Keratinocyte (primary cell): Measurements from ENCODE around the gene ZNF555. TPM values are rescaled to one million over a fixed set of nuclear protein-coding genes. Genes with fewer than 3 reads are reported as not detected.
A peak's percentile ranks its signal among the peaks of the same experiment; 100 is the strongest.

Source experiments
- DNase-seq: peaks from one replicate; pipeline ENCODE4 v3.0.0-alpha.2; 2011; ENCODE audit warnings: low read depth, missing footprints, low spot score
- FAIRE-seq: peaks from 2 replicates; lab custom pipeline; 2011; peaks lifted over from hg19 to GRCh38; lab: Jason Lieb, UNC
- H2AFZ ChIP-seq: 2 replicates; pipeline ENCODE4 v1.6.0; 2012; ENCODE audit warnings: low read length, control low read depth, inconsistent platforms; ENCODE audit not compliant: control insufficient read depth
- H3K27ac ChIP-seq: 2 replicates; pipeline ENCODE4 v1.5.1; 2011; ENCODE audit warnings: low read length; ENCODE audit not compliant: control insufficient read depth, insufficient read depth
- H3K27me3 ChIP-seq: 3 replicates; pipeline ENCODE4 v1.6.0; 2011; ENCODE audit warnings: low read length; ENCODE audit not compliant: control insufficient read depth, insufficient read depth; ENCODE audit errors: extremely low read depth
- H3K36me3 ChIP-seq, 2 experiments: 2 replicates in 1 of 2; 3 replicates in 1 of 2; pipeline ENCODE4 v1.5.1; 2011; ENCODE audit warnings: low read length in 2 of 2, mild to moderate bottlenecking in 1 of 2; ENCODE audit not compliant: control insufficient read depth in 2 of 2, insufficient read depth in 2 of 2; ENCODE audit errors: extremely low read depth in 1 of 2
- H3K4me1 ChIP-seq: 3 replicates; pipeline ENCODE4 v1.5.1; 2011; ENCODE audit warnings: low read length; ENCODE audit not compliant: control insufficient read depth, insufficient read depth; ENCODE audit errors: extremely low read depth
- H3K4me2 ChIP-seq: 3 replicates; pipeline ENCODE4 v1.6.0; 2011; ENCODE audit warnings: low read depth, low read length; ENCODE audit not compliant: control insufficient read depth, insufficient read depth; ENCODE audit errors: extremely low read depth
- H3K4me3 ChIP-seq, 3 experiments: fragments of 200-600 bp in 1 of 3; sonication (generic) in 1 of 3; 2 replicates in 2 of 3; 3 replicates in 1 of 3; pipeline ENCODE4 v1.5.1; 2011 to 2016; ENCODE audit warnings: low read length in 3 of 3, mild to moderate bottlenecking in 3 of 3, control low read depth in 2 of 3, inconsistent platforms in 1 of 3, low read depth in 1 of 3, mixed read lengths in 1 of 3, mixed run types in 1 of 3, moderate library complexity in 1 of 3; ENCODE audit not compliant: control insufficient read depth in 2 of 3, insufficient read depth in 2 of 3; ENCODE audit errors: extremely low read depth in 1 of 3
- H3K79me2 ChIP-seq: 2 replicates; pipeline ENCODE4 v1.6.0; 2012; ENCODE audit warnings: low read length; ENCODE audit not compliant: control insufficient read depth, insufficient read depth
- H3K9ac ChIP-seq: 3 replicates; pipeline ENCODE4 v1.6.0; 2011; ENCODE audit warnings: low read length; ENCODE audit not compliant: control insufficient read depth, insufficient read depth; ENCODE audit errors: extremely low read depth
- H3K9me1 ChIP-seq: 3 replicates; pipeline ENCODE4 v1.6.0; 2011; ENCODE audit warnings: low read length; ENCODE audit not compliant: control insufficient read depth, insufficient read depth; ENCODE audit errors: extremely low read depth
- H3K9me3 ChIP-seq: 2 replicates; pipeline ENCODE4 v1.5.1; 2012; ENCODE audit warnings: low read depth, low read length; ENCODE audit not compliant: control insufficient read depth
- H4K20me1 ChIP-seq: 3 replicates; pipeline ENCODE4 v1.6.0; 2011; ENCODE audit warnings: low read length; ENCODE audit not compliant: control insufficient read depth, insufficient read depth; ENCODE audit errors: extremely low read depth
- CTCF ChIP-seq, 3 experiments: IDR thresholded peaks in 1 of 3; conservative IDR thresholded peaks in 1 of 3; optimal IDR thresholded peaks in 1 of 3; 2 replicates in 2 of 3; 3 replicates in 1 of 3; pipeline versions ENCODE3 to v1.5.1; 2011; ENCODE audit warnings: low read length in 3 of 3, mild to moderate bottlenecking in 3 of 3, moderate library complexity in 2 of 3, control low read depth in 1 of 3, inconsistent platforms in 1 of 3; ENCODE audit not compliant: insufficient read depth in 2 of 3; ENCODE audit errors: extremely low read depth in 1 of 3
- EZH2 ChIP-seq: IDR thresholded peaks from one replicate; pipeline ENCODE4 v1.6.1; 2012; ENCODE audit warnings: inconsistent platforms, mild to moderate bottlenecking, low read length, moderate library complexity
- dilution Hi-C: fragments of 300-500 bp; cut with MboI; formaldehyde crosslinking; loops from one replicate; pipeline ENCODE4 v1.7.0; 2020; ENCODE audit warnings: low sequenced_read_pairs; ENCODE audit not compliant: extremely low pct_ligation_motif_present
- polyA plus RNA-seq, 5 experiments: library from polyadenylated mRNA; depleted of rRNA in 3 of 5; stranded (reverse) in 3 of 5; stranded (forward) in 1 of 5; unstranded in 1 of 5; fragments of >200 nt; gene quantifications; 1 replicate in 1 of 5; 2 replicates in 3 of 5; 3 replicates in 1 of 5; pipeline versions ENCODE4 v1.2.1 to v1.2.3, GENCODE V29; 2011 to 2012; ENCODE audit warnings: missing spikeins in 2 of 5, low read depth in 1 of 5, low replicate concordance in 1 of 5

ZNF555 gene
- polyA plus RNA-seq, 1 donor (not counting 4 experiments of a cell fraction or from before 2014, with no cell fraction given): 4.3 TPM

DNA sequence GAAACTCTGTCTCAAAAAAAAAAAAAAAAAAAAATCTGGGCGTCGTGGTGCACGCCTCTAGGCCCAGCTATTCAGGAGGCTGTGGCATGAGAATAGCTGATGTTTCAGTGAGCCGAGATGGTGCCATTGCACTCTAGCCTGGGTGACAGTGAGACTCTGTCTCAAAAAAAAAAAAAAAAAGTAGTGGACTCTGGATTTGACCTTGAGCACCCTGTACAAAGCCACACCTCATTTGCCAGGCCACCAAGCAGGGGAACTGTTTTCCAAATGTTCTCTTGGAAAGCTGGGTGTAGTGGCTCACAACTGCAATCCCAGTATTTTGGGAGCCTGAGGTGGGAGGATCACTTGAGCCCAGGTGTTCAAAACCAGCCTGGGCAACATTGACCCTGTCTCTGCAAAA, 3.8 kb upstream of the ZNF555 start:
- H3K4me2 ChIP-seq: no peak overlapping the region
- no peak overlapping the region for H3K27ac ChIP-seq
- no peak overlapping the region for H3K4me3 ChIP-seq
- no peaks in the 10 kb centered on the region for H4K20me1 ChIP-seq
- no peaks in the 10 kb centered on the region for H3K9me1 ChIP-seq
- H3K79me2 ChIP-seq: peaks cover 3% of the 10 kb centered on the region
- H3K27me3 ChIP-seq: no peaks in the 10 kb centered on the region
- no peak for TF ChIP-seq CTCF (optimal IDR thresholded peaks at IDR 0.05 in 1 of 3, IDR thresholded peaks at IDR 0.05 in 1 of 3, conservative IDR thresholded peaks at IDR 0.05 in 1 of 3; ENCODE audit: extremely low read depth in 1 of 3, insufficient read depth in 2 of 3, low read length in 3 of 3)
- TF ChIP-seq EZH2: no peak
- DNase-seq (no peak), FAIRE-seq (no peak)
- dilution Hi-C loops: no loop called here
- no peaks in the 10 kb centered on the region for H3K36me3 ChIP-seq
- H3K4me1 ChIP-seq: peaks cover 3% of the 10 kb centered on the region
- no peak overlapping the region for H3K9ac ChIP-seq
- H3K9me3 ChIP-seq: peaks cover 15% of the 10 kb centered on the region
- H2AFZ ChIP-seq: no peak overlapping the region

GRCh38 chr19:2841855-2842574, 740 bp downstream of the ZNF555 start:
- peak overlapping the region; percentile 97 for H3K4me2 ChIP-seq
- H3K9me3 ChIP-seq: peaks cover 2% of the 10 kb centered on the region
- no peaks in the 10 kb centered on the region for H3K27me3 ChIP-seq
- FAIRE-seq (no peak), DNase-seq (no peak)
- TF ChIP-seq CTCF (optimal IDR thresholded peaks at IDR 0.05 in 1 of 3, IDR thresholded peaks at IDR 0.05 in 1 of 3, conservative IDR thresholded peaks at IDR 0.05 in 1 of 3; ENCODE audit: extremely low read depth in 1 of 3, insufficient read depth in 2 of 3, low read length in 3 of 3): no peak
- no peak for TF ChIP-seq EZH2
- peak overlapping the region; percentile 74 for H3K9ac ChIP-seq
- H3K9me1 ChIP-seq: no peaks in the 10 kb centered on the region
- no peak overlapping the region for H3K27ac ChIP-seq
- peak overlapping the region; percentile 75 to 86 (median 77) for H3K4me3 ChIP-seq
- H2AFZ ChIP-seq: peak overlapping the region; percentile 49
- no peaks in the 10 kb centered on the region for H4K20me1 ChIP-seq
- peaks cover 15% of the 10 kb centered on the region for H3K79me2 ChIP-seq
- peaks cover 4% of the 10 kb centered on the region in 2 experiments for H3K36me3 ChIP-seq
- H3K4me1 ChIP-seq: peaks cover 4% of the 10 kb centered on the region
- dilution Hi-C loops: no loop called here
